Esophagus mucosa (tissue), 1 donor: ENCODE results near the gene SOWAHC. TPM values are rescaled to one million over a fixed set of nuclear protein-coding genes. Genes with fewer than 3 reads are reported as not detected.

Source experiments
- ATAC-seq: fragments of 200-7000 bp; cut with Tn5 transposase; one replicate; pipeline ENCODE4 v1.9.1; 2020
- total RNA-seq: library from RNA; stranded (reverse); gene quantifications from one replicate; pipeline ENCODE4 v1.2.4, GENCODE V29; 2023
- donor health status: DM: yes; HTN: yes; CAD: no.

The SOWAHC gene
- total RNA-seq, 1 donor from 2014 or later: 46.2 TPM

- no peak for ATAC-seq
Measured at GRCh38 chr2:109647636-109648035, 33.5 kb downstream of the SOWAHC start.

- no peak for ATAC-seq
Measured at GRCh38 chr2:109648041-109648527, 33.9 kb downstream of the SOWAHC start.

DNA sequence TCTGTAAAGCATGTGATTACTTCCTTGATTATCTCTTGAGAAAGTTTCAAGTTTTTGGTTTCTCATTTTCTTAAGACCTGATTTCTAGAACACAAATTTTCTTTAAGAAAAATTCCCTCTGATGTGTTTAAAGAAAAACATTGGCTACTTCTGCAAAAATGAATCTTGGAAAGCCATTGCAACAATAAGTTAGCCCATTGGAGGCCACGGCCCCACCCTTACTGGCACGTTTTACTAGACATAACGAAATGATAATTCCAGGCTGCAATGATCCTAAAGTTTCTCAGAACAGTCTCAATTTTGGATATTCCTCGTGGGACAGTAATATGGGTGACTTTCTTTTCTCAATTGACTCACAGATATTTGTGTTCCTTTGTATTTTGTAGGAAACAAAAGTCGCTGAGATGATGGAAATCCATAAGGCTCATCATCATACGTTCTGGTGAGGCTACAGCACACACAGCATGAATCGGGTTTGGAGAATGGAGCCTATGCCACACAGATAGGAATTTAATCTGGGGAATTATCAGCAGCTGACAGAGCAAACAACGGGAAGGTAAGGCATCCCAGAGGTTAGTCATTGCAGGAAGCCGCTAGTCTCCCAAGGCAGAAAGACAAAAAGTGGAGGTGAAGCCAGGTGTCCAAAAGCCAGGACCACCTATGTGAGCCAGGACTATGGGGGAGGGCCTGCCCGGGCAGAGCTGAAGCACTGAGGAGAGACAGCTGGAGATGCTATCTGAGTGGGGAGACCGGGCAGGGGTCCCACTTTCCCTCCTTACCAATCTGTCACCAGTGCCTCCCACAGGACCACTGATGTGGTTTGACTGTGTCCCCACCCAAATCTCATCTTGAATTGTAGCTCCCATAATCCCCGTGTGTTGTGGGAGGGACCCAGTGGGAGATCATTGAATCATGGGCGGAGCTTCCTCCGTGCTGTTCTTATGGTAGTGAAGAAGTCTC is 35.9 kb downstream of the SOWAHC start:
- ATAC-seq: no peak

DNA sequence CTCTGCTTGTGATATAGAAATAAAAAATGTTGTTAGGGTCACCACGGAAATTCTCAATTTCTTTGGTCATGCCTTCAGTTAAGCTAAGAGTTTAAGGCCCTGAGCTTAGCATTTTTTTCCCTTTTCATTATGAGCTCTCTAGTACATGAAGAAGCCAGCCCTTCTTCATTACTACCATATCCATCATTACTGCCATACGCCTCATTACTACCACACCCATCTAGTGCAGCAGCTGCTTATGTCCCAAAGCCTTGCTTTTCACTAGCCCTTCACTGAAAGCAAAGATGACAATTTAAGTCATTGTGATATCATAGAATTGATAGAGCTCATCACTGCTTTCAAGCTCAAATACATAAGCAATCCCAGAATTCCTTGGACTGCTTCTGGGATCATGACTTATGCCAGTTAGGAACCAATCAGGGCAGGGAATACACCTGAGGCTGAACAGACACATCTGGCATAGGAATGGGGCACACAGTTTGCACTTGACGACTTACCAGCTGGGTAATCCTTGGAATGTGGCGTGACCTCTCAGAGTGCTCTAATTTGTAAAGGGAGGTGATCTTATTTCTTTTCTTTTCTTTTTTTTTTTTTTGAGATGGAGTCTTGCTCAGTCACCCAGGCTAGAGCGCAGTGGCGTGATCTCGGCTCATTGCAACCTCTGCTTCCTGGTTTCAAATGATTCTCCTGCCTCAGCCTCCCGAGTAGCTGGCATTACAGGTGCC is 40.3 kb downstream of the SOWAHC start:
- ATAC-seq: no peak

DNA sequence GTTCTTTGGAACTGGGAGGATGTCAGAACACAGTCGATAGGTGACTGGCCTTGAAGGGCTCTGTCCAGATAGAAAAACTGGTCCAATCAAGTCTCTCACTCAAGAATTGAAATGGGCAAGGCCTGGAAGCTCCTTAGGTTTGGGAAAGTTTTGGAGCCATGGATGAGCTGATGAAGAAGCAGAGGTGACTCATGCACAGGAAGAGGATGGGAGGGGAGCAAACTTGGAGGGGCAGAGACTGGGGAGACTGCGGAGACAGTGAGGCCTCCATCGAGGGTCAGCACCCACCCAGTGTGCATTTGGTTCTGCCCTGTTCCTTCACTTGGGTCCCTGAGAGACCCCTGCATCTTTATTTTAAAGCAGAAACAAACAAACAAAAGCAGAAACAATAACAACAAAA is 41.1 kb downstream of the SOWAHC start:
- ATAC-seq: no peak

- ATAC-seq: peak; percentile 17
Measured at GRCh38 chr2:109659396-109660045, 45.4 kb downstream of the SOWAHC start.

- peak; percentile 81 for ATAC-seq
Measured at GRCh38 chr2:109660046-109660860, 46.1 kb downstream of the SOWAHC start.

DNA sequence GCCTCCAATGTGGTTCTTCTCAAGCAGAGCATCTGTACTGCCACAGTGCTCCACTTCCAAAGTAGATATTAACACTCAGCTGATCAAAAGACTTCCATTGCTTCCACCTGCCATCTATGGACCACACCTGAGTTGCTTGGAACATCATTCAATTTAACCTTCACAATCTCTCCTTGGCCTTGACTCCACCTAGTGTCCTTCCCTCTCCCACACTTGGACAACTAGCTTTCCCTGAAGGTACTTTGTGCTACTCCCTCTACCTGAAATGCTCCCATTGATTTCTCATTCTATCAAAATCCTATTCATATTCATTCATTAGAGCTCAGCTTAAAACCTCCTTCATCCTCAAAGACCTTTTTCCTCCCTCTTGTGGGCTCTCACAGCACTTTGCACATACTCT is 48.7 kb downstream of the SOWAHC start:
- ATAC-seq: peak; percentile 48

DNA sequence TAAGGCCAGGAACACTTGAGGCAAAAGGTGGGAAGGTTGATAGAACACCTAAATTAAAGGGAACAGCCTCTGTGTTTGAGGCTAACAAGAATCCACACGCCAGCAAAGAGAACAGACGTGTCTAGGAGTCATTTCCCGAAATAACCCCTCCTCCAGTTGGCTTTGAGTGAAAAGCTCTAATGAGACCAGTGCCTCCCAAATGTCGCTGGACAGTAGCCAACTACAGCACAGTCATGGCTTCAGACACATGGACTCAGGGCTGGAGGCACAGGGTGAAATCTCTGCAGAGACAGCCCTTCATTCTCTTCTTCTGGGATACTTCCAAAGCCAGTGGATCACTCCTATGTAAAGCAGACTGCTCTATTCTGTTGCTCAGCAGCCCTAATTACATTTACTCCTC is 49.6 kb downstream of the SOWAHC start:
- ATAC-seq: peak; percentile 88

GRCh38 chr2:109666466-109666865 is 52.3 kb downstream of the SOWAHC start:
- no peak for ATAC-seq

Other genes starting within 250 kb of the SOWAHC start
- 72.6 TPM for gene SEPTIN10, start 398 bp upstream of the SOWAHC start, total RNA-seq
- gene RGPD5, start 179.9 kb downstream of the SOWAHC start, total RNA-seq: 16.1 TPM